ENCODE measurements around the gene METAP1D. TPM values are rescaled to one million over a fixed set of nuclear protein-coding genes. Genes with fewer than 3 reads are reported as not detected.
A peak's percentile ranks its signal among the peaks of the same experiment; 100 is the strongest.
"Not testable (repeated sequence)": the region's sequence is repeated elsewhere in the genome, so short reads cannot be mapped to it uniquely, and the experiment has no call there.

The METAP1D gene
- total RNA-seq, 1 experiment from 2014 or later = 11.3 TPM

DNA sequence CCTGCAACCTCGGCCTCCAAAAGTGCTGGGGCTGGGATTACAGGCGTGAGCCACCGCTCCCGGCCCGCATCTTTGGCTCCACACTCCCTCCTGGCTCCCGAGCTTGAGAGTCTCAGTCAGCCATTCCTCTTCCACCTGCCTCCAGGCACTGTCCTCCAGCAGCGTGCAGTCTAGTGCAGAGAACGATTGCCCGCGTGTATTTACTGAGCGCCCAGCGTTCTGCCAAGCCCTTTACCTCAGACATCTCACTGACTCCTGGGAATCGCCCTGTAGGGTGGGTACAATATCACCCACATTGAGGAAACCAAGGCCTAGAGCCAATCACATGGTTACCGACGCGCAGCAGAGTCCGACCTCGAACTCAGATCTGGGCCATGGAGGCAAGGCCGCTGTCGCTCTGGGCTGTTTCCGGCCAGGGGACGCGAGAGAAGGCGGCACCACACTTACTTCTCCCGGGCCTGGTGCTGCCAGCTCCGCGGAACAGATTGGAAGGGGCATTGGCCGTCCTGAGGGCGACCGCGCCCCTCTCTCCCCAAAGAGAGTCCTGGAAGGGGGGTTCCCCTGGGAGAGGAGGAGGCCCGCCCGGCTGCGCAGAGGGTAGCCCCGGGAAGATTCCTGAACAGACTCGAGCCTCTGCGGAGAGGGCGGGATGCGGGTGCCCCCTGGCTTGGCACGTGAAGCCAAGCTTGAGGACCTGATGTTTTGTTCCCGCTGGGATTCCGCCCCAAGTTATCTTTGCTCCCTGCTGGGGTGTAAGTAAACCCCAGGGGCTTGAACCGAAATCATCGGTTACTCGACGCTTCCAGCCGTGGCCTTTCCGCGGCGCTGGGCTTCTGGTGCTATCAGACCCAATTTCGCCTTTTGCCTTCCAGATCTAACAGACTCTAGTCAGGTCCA lies 108.2 kb downstream of the METAP1D start:
- Histone ChIP-seq H3K36me3 (no peaks in the 10 kb centered on the region), H3K27ac (no peak overlapping the region), H3K4me3 (no peak overlapping the region), H3K27me3 (replicated peaks) (no peaks in the 10 kb centered on the region), H3K9me3 (replicated peaks) (no peaks in the 10 kb centered on the region), H3K4me1 (replicated peaks) (peaks cover 22% of the 10 kb centered on the region)
- DNase-seq (ENCODE audit: low read depth in 1 of 2, low spot score in 2 of 2) = no peak

DNA sequence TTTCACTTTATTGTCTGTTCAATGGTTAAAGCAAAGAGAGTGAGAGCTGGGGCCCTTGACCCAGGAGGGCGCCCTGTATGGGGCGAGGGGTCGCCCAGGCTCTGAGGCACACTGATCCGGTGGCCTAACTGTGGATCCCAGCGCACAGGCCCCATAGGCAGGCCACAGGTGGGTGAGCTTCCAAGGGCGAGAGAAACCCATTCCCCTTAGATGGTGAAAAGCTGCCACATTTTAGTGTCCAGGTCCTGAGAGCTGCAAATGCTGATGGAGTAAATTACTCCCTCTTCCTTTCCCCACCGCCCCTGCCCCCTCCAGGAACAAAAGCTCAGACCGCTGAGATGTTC lies 108.8 kb downstream of the METAP1D start:
- no peaks in the 10 kb centered on the region for H3K36me3 ChIP-seq
- DNase-seq (ENCODE audit: low read depth in 1 of 2, low spot score in 2 of 2) = no peak
- H3K4me3 ChIP-seq = no peak overlapping the region
- peaks cover 16% of the 10 kb centered on the region for H3K4me1 ChIP-seq (replicated peaks)
- H3K9me3 ChIP-seq (replicated peaks) = no peaks in the 10 kb centered on the region
- H3K27me3 ChIP-seq (replicated peaks) = no peaks in the 10 kb centered on the region
- H3K27ac ChIP-seq = no peak overlapping the region

DNA sequence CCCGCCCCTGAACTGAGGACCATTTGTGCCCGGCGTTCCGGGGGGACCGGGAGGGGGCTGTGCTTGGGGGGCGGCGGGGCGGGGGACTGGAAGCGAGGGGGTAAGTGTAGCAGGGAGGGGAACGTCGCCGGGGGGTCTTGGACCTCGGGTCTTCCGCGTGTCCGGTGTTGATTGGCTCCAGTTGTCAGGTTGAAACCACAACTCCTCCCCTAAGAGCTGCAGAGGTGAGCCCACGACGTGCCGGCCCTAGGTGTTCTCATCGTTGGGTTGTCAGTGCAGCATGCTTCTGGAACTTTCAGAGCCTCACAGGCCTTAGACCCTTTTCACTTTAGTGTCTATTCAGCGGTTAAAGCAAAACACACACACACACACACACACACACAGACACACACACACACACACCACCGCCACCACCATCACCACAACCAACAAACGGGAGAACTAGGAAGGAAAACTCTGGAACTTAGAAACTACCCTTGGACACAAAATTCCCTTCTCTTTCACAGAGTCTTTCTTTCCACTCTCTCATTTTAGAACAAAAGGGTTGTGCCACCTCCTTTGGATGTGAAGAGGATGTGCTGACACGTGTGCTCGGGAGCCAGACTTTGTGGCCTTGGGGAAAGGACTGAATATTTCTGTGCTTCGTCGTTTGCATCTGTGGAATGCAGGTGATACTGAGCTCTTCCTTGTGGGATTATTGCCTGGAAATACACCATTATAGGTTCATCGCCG lies 109.7 kb downstream of the METAP1D start:
- peak in 1 of 2 experiments; percentile 25 for DNase-seq (ENCODE audit: low read depth in 1 of 2, low spot score in 2 of 2)
- no peak overlapping the region for H3K27ac ChIP-seq
- no peaks in the 10 kb centered on the region for H3K36me3 ChIP-seq
- no peaks in the 10 kb centered on the region for H3K27me3 ChIP-seq (replicated peaks)
- H3K4me3 ChIP-seq = no peak overlapping the region
- H3K9me3 ChIP-seq (replicated peaks) = no peaks in the 10 kb centered on the region
- H3K4me1 ChIP-seq (replicated peaks) = peaks cover 10% of the 10 kb centered on the region

DNA sequence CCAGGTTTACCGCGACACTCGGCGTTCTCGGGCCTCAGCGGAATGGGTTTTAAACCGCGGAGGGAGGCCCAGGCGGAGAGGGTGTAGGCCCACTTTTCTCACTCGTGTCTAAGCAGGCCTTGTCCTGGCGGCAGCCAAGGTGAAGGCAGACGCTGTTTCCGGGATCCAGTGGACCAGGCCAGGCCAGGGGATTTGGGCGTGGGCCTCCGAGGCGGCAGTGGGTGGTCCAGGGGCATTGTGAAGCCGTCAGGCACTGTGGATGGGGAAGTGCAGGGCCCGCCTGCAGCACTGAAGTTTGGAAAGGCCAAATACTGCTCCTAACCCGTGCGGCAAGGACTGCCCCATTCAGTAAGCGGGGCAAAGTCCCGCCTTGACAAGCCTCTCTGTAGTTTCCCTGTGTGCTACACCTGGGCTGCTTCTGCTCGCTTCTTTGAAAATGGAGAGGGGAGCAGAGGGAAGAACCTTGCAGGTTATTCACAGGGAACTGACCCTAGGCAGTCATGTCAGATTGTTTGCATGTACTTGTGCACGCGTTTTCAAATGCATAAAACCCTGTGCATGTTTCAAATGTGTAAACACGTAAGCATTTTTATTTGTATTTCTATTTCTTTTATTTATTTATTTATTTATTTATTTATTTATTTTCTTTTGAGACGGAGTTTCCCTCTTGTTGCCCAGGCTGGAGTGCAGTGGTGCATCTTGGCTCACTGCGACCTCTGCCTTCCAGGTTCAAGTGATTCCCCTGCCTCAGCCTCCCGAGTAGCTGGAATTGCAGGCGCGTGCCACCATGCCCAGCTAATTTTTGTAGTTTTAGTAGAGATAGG lies 110.4 kb downstream of the METAP1D start:
- H3K4me3 ChIP-seq = no peak overlapping the region
- peak in 1 of 2 experiments; percentile 31 for DNase-seq (ENCODE audit: low read depth in 1 of 2, low spot score in 2 of 2)
- no peaks in the 10 kb centered on the region for H3K27me3 ChIP-seq (replicated peaks)
- peaks cover 10% of the 10 kb centered on the region for H3K4me1 ChIP-seq (replicated peaks)
- no peaks in the 10 kb centered on the region for H3K36me3 ChIP-seq
- no peaks in the 10 kb centered on the region for H3K9me3 ChIP-seq (replicated peaks)
- H3K27ac ChIP-seq = no peak overlapping the region

DNA sequence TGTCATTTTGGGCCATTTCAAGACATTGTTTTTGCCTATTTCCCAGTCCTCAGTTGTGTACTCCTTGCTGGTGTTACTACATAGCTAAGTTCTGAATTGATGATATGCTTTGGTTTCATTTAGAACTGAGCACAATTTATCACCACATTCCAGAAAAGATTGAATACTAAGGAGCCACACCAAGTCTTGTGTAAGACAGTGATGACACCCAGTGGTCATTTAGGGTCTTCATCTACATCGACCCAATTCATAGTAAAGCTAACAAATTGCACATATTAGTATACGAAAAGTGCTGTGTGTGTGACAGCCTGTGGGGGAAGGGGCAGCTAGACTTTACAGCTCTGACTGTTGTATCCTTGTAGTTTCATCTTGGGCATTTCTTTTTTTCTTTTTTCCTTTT lies 113.9 kb downstream of the METAP1D start:
- Histone ChIP-seq H3K27me3 (replicated peaks) (no peaks in the 10 kb centered on the region), H3K4me1 (replicated peaks) (peaks cover 2% of the 10 kb centered on the region), H3K4me3 (no peak overlapping the region), H3K36me3 (no peaks in the 10 kb centered on the region), H3K9me3 (replicated peaks) (no peaks in the 10 kb centered on the region), H3K27ac (0 out of 2 replicates have a peak overlapping the region, but pooled peaks have one; percentile 2)
- DNase-seq (ENCODE audit: low read depth in 1 of 2, low spot score in 2 of 2) = peak in 1 of 2 experiments; percentile 33

DNA sequence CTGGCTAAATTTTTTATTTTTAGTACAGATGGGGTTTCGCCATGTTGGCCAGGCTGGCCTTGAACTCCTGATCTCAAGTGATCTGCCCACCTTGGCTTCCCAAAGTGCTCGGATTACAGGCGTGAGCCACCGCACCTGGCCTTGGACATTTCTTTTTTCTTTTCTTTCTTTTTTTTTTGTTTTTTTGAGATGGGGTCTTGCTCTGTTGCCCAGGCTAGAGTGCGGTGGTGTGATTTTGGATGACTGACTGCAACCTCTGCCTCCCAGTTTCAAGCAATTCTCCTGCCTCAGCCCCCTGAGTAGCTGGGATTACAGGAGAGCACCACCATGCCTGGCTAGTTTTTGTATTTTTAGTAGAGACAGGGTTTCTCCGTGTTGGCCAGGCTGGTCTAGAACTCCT lies 114.4 kb downstream of the METAP1D start:
- not testable (repeated sequence) for H3K27me3 ChIP-seq (replicated peaks); H3K4me1 ChIP-seq (replicated peaks); H3K27ac ChIP-seq; H3K9me3 ChIP-seq (replicated peaks); H3K36me3 ChIP-seq; H3K4me3 ChIP-seq
- DNase-seq (ENCODE audit: low read depth in 1 of 2, low spot score in 2 of 2) = peak in 1 of 2 experiments; percentile 6

DNA sequence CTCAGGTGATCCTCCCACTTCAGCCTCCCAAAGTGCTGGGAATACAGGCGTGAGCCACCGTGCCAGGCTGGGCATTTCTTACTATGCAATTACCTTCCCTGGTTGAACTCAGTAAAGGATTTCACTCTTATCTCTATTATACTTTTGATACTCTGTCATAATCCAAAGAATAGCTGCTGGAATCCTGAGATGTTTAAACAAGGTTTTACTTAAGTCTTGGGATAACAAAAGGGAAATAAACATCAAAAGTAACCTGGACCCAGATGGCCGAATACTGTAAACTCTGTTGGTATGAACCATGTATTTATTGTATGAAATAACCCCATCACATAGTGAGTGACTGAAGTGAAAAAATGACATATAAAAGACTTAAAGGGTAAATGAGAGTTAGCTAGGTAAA lies 114.8 kb downstream of the METAP1D start:
- Histone ChIP-seq H3K4me1 (replicated peaks) (peaks cover 11% of the 10 kb centered on the region), H3K4me3 (no peak overlapping the region), H3K27me3 (replicated peaks) (no peaks in the 10 kb centered on the region), H3K9me3 (replicated peaks) (no peaks in the 10 kb centered on the region), H3K27ac (no peak overlapping the region), H3K36me3 (no peaks in the 10 kb centered on the region)
- DNase-seq (ENCODE audit: low read depth in 1 of 2, low spot score in 2 of 2) = no peak

DNA sequence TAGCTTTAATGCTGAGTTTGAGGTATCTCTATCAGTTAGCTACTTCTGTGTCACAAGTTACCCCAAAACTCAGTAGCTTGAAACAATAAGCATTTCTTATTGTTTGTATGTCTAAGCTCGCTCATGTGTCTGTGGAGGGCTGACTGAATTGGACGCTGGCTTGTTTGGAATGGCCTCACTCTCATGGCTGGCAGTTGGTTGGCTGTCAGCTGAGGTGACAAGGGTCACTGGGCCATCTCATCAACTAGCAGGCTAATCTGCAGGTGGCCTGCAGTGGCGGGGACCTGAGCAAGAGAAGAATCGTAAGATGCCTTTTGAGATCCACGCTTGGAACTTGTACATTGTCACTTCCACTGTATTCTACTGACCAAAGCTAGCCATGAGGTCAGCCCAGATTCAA lies 116.4 kb downstream of the METAP1D start:
- H3K27me3 ChIP-seq (replicated peaks) = no peaks in the 10 kb centered on the region
- no peak for DNase-seq (ENCODE audit: low read depth in 1 of 2, low spot score in 2 of 2)

DNA sequence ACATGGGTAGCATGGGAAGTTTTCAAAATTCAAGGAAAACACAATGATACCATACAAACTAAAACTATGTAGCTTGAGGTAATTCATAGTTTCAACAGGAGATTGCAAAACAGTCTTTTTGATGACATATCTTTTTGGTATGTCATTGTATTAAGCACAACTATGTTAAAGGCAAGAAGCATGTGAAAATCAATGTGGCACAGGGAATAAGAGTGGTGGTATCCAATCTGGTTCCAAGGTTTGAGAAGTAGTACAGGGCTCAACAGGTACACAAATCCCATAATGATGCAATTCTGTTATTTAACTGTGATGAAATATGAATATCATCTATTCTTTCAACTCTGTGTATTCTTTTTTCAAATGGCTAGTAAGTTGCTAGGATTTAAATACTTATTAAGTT lies 119.3 kb downstream of the METAP1D start:
- no peak overlapping the region for H3K4me3 ChIP-seq
- H3K36me3 ChIP-seq = no peaks in the 10 kb centered on the region
- H3K4me1 ChIP-seq (replicated peaks) = peaks cover 11% of the 10 kb centered on the region
- peak overlapping the region; percentile 67 for H3K27ac ChIP-seq
- H3K27me3 ChIP-seq (replicated peaks) = no peaks in the 10 kb centered on the region
- H3K9me3 ChIP-seq (replicated peaks) = no peaks in the 10 kb centered on the region
- no peak for DNase-seq (ENCODE audit: low read depth in 1 of 2, low spot score in 2 of 2)

More for the DNA sequence above, 116.4 kb downstream of the METAP1D start:
- Histone ChIP-seq H3K4me3 (no peak overlapping the region), H3K9me3 (replicated peaks) (no peaks in the 10 kb centered on the region), H3K36me3 (no peaks in the 10 kb centered on the region), H3K27ac (no peak overlapping the region), H3K4me1 (replicated peaks) (peaks cover 11% of the 10 kb centered on the region)

DNA sequence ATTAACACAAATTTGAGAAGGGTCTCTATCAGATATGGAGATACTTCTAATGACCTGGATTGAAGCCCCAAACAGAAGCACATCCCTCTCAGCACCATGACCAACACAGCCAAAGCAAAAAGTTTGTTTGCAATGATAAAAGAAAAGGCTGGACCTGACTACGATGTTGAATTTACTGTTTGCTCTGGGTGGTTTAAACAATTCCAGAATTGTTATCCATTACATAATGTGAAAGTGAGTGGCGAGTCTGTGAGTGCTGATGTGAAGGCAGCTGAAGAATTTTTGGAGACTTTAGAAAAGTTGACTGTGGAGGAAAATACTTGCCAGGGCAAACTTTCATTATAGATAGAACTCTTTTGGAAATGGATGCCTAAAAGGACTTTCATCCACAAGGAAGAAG lies 120.4 kb downstream of the METAP1D start:
- Histone ChIP-seq H3K27ac (no peak overlapping the region), H3K27me3 (replicated peaks) (no peaks in the 10 kb centered on the region), H3K4me3 (no peak overlapping the region), H3K36me3 (no peaks in the 10 kb centered on the region), H3K4me1 (replicated peaks) (peaks cover 11% of the 10 kb centered on the region), H3K9me3 (replicated peaks) (no peaks in the 10 kb centered on the region)
- no peak for DNase-seq (ENCODE audit: low read depth in 1 of 2, low spot score in 2 of 2)

DNA sequence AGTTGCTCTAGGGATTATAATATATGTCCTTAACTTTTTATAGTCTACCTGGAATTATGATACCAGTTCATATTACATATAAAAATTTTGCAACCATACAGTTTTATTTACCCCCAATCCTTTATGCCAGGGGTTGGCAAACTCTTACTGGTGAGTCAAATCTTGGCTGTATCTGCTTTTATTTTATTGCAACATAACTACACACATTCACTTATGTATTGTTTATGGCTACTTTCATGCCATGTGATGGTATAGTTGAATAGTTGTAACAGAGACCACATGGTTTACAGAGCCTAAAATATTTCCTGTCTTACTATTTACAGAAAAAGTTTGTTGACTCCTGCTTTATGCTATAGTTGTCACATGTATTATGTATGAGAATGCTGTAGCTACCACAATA lies 128.7 kb downstream of the METAP1D start:
- DNase-seq (ENCODE audit: low read depth in 1 of 2, low spot score in 2 of 2) = no peak
- no peaks in the 10 kb centered on the region for H3K9me3 ChIP-seq (replicated peaks)

DNA sequence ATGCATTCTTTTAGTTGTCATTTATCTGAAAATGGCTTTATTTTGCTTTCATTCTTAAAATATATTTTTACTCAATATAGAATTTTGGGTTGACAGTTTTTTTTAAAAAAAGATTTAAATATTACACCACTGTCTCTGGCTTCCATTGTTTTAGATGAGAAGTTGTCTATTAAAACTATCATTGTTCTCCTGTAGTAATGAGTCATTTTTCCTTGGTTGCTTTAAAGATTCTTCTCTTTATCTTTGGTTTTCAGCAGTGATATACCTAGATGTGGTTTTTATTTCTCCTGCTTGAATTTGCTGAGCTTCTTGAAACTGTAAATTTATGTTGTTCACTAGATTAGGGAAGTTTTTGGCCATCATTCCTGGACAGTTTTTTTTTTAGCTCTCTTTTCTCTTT lies 129.7 kb downstream of the METAP1D start:
- Histone ChIP-seq H3K4me3 (no peak overlapping the region), H3K36me3 (no peaks in the 10 kb centered on the region), H3K27me3 (replicated peaks) (no peaks in the 10 kb centered on the region), H3K4me1 (replicated peaks) (no peaks in the 10 kb centered on the region), H3K27ac (no peak overlapping the region), H3K9me3 (replicated peaks) (no peaks in the 10 kb centered on the region)
- DNase-seq (ENCODE audit: low read depth in 1 of 2, low spot score in 2 of 2) = no peak

More for the DNA sequence above, 128.7 kb downstream of the METAP1D start:
- Histone ChIP-seq H3K36me3 (no peaks in the 10 kb centered on the region), H3K4me1 (replicated peaks) (no peaks in the 10 kb centered on the region), H3K27ac (no peak overlapping the region), H3K27me3 (replicated peaks) (no peaks in the 10 kb centered on the region), H3K4me3 (no peak overlapping the region)
